Fibroblast of lung (primary cell): ENCODE measurements around the gene FRS2. TPM values are rescaled to one million over a fixed set of nuclear protein-coding genes. Genes with fewer than 3 reads are reported as not detected.

ENCODE experiments used
- DNase-seq, 2 donors: peaks; one replicate each; pipeline versions ENCODE4 v3.0.0 to v3.0.0-alpha.2; 2010; ENCODE audit warnings: low read depth in 2 of 2
- H2AFZ ChIP-seq: 2 replicates; pipeline ENCODE4 v1.5.1; 2012; ENCODE audit warnings: low read length, control low read depth, inconsistent platforms
- H3K27ac ChIP-seq: 2 replicates; pipeline ENCODE4 v1.5.1; 2011; ENCODE audit warnings: low read length, control low read depth; ENCODE audit not compliant: insufficient read depth
- H3K27me3 ChIP-seq: 2 replicates; pipeline ENCODE4 v1.5.1; 2011; ENCODE audit warnings: mild to moderate bottlenecking, low read length; ENCODE audit not compliant: control insufficient read depth, insufficient read depth
- H3K36me3 ChIP-seq: 2 replicates; pipeline ENCODE4 v1.5.1; 2011; ENCODE audit warnings: low read length; ENCODE audit not compliant: control insufficient read depth, insufficient read depth
- H3K4me1 ChIP-seq: 2 replicates; pipeline ENCODE4 v1.5.1; 2011; ENCODE audit warnings: low read length; ENCODE audit not compliant: control insufficient read depth, insufficient read depth; ENCODE audit errors: extremely low read depth
- H3K4me2 ChIP-seq: 2 replicates; pipeline ENCODE4 v1.5.1; 2011; ENCODE audit warnings: low read length, control low read depth; ENCODE audit not compliant: insufficient read depth; ENCODE audit errors: extremely low read depth
- H3K4me3 ChIP-seq, 4 experiments: fragments of 200-600 bp in 1 of 4; sonication (generic) in 1 of 4; replicated peaks in 1 of 4; 2 replicates each; pipeline ENCODE4 v1.5.1; 2011 to 2016; ENCODE audit warnings: low read length in 4 of 4, low read depth in 3 of 4, mild to moderate bottlenecking in 3 of 4, control low read depth in 2 of 4, inconsistent platforms in 1 of 4, mixed read lengths in 1 of 4; ENCODE audit not compliant: insufficient read depth in 1 of 4; ENCODE audit errors: control extremely low read depth in 1 of 4
- H3K79me2 ChIP-seq: 2 replicates; pipeline ENCODE4 v1.5.1; 2012; ENCODE audit warnings: mild to moderate bottlenecking, low read length, inconsistent platforms; ENCODE audit not compliant: control insufficient read depth, insufficient read depth
- H3K9ac ChIP-seq: 2 replicates; pipeline ENCODE4 v1.5.1; 2011; ENCODE audit warnings: mild to moderate bottlenecking, low read length, control low read depth; ENCODE audit not compliant: insufficient read depth
- H3K9me3 ChIP-seq: 2 replicates; pipeline ENCODE4 v1.5.1; 2012; ENCODE audit warnings: low read depth, low read length; ENCODE audit not compliant: control insufficient read depth, insufficient read depth
- H4K20me1 ChIP-seq: 2 replicates; pipeline ENCODE4 v1.5.1; 2011; ENCODE audit warnings: low read length; ENCODE audit not compliant: control insufficient read depth, insufficient read depth; ENCODE audit errors: extremely low read depth
- EZH2 ChIP-seq: IDR thresholded peaks from 2 replicates; pipeline ENCODE4 v1.5.1; 2012; ENCODE audit warnings: low read length, control low read depth, mild to moderate bottlenecking; ENCODE audit errors: missing control alignments
- polyA plus RNA-seq, 2 donors: library from polyadenylated mRNA; depleted of rRNA in 1 of 2; stranded (reverse) in 1 of 2; unstranded in 1 of 2; fragments of >200 nt; gene quantifications; 2 replicates each; pipeline ENCODE4 v1.2.1, GENCODE V29; 2011 to 2012; ENCODE audit warnings: missing spikeins in 1 of 2
- total RNA-seq: library from RNA; depleted of rRNA; stranded (reverse); fragments of >200 nt; gene quantifications from 2 replicates; pipeline ENCODE4 v1.2.1, GENCODE V29; 2014
- TF ChIP-seq, protein P1 (sequence below), 2 donors: IDR thresholded peaks in 1 of 2; conservative IDR thresholded peaks in 1 of 2; 1 replicate in 1 of 2; 2 replicates in 1 of 2; pipeline ENCODE4 v1.5.1; 2011 to 2012; ENCODE audit warnings: low read length in 2 of 2, control low read depth in 1 of 2, inconsistent platforms in 1 of 2, low read depth in 1 of 2, mild to moderate bottlenecking in 1 of 2

Gene FRS2
- total and polyA plus RNA-seq, 2 donors (not counting 1 experiment from before 2014, with no cell fraction given) = 37.1 to 45.9 TPM

DNA sequence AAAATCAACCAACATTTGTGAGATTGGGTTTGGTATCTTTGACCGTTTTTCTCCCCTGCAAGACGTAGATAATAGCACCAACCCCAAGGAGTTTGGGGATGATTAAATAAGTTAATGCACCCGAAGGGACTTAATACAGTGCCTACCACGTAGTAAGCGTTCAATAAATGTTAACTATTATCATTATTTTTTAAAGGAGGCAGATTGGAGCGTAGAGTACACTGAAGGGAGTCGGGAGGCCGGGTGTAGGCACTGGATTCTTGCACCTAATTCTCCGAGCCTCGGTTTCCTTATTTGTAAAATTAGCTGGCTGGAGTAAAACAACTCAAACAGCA lies 367 bp upstream of the FRS2 start:
- Histone ChIP-seq H3K9ac (peak overlapping the region; percentile 97), H2AFZ (peak overlapping the region; percentile 79), H3K36me3 (no peaks in the 10 kb centered on the region), H3K9me3 (no peaks in the 10 kb centered on the region), H3K4me2 (peak overlapping the region; percentile 71), H3K4me1 (peaks cover 6% of the 10 kb centered on the region), H3K79me2 (peaks cover 46% of the 10 kb centered on the region), H4K20me1 (no peaks in the 10 kb centered on the region), H3K4me3 (peak overlapping the region; percentile 15 to 88 (median 85)), H3K27me3 (no peaks in the 10 kb centered on the region), H3K27ac (peak overlapping the region; percentile 88)
- TF ChIP-seq, protein P1, sequence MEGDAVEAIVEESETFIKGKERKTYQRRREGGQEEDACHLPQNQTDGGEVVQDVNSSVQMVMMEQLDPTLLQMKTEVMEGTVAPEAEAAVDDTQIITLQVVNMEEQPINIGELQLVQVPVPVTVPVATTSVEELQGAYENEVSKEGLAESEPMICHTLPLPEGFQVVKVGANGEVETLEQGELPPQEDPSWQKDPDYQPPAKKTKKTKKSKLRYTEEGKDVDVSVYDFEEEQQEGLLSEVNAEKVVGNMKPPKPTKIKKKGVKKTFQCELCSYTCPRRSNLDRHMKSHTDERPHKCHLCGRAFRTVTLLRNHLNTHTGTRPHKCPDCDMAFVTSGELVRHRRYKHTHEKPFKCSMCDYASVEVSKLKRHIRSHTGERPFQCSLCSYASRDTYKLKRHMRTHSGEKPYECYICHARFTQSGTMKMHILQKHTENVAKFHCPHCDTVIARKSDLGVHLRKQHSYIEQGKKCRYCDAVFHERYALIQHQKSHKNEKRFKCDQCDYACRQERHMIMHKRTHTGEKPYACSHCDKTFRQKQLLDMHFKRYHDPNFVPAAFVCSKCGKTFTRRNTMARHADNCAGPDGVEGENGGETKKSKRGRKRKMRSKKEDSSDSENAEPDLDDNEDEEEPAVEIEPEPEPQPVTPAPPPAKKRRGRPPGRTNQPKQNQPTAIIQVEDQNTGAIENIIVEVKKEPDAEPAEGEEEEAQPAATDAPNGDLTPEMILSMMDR (conservative IDR thresholded peaks at IDR 0.05 in 1 of 2, IDR thresholded peaks at IDR 0.05 in 1 of 2; ENCODE audit: low read depth in 1 of 2, low read length in 2 of 2) = no peak
- TF ChIP-seq EZH2 = no peak
- no peak for DNase-seq

DNA sequence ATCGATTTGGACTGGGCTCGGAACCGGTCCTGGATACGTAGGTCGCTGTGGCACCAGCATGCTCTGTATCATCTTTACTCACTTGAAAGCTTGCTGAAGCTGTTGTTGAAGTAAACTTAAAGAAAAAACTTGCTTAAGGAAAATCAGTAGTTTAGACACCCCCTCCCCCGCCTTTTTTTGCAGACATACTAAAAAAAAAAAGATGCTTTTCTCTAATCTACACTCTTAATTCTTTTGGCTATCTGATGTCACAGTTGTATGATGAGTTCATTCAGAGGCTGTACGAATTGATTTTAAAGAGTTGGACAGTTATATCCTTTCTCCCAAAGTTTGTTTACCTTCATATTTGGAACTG lies 865 bp downstream of the FRS2 start:
- TF ChIP-seq EZH2 = no peak
- TF ChIP-seq, protein P1 (conservative IDR thresholded peaks at IDR 0.05 in 1 of 2, IDR thresholded peaks at IDR 0.05 in 1 of 2; ENCODE audit: low read depth in 1 of 2, low read length in 2 of 2) = no peak
- DNase-seq = no peak
- Histone ChIP-seq H3K4me3 (peak overlapping the region; percentile 85 to 92 (median 86)), H2AFZ (no peak overlapping the region), H3K9me3 (no peaks in the 10 kb centered on the region), H3K27ac (peak overlapping the region; percentile 88), H3K36me3 (no peaks in the 10 kb centered on the region), H4K20me1 (no peaks in the 10 kb centered on the region), H3K79me2 (peaks cover 58% of the 10 kb centered on the region), H3K4me2 (peak overlapping the region; percentile 86), H3K4me1 (peaks cover 8% of the 10 kb centered on the region), H3K27me3 (no peaks in the 10 kb centered on the region), H3K9ac (peak overlapping the region; percentile 97)

DNA sequence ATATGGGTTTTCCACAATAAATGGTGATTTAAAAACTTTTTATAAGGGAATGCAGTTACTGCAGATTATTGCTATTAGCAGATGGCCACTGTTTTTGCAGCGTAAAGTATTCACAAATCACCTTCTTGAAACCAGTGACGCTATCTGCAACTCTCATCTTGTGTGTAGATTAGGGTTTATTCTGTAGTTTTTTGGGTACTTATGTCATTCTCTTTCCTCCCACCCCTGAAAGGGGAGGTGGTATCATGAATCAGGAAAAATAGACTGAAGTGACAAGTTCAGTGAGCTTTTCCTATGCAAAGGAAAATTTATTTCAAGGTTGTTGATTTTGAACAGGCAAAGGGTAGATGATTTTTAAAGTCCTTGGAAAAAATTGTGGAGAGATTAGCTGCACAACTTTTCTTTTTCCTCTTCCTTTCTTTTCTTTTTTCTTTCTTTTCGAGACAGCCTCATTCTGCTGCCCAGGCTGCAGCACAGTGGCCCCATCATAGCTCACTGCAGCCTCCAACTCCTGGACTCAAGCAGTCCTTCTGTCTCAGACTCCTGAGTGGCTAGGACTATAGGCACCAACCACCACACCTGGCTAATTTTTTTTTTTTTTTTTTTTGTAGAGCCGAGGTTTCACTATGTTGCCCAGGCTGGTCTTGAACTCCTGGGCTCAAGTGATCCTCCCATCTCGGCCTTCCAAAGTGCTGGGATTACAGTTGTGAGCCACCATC lies 1.6 kb downstream of the FRS2 start:
- H3K27me3 ChIP-seq = no peaks in the 10 kb centered on the region
- H3K9me3 ChIP-seq = no peaks in the 10 kb centered on the region
- H3K4me3 ChIP-seq = peak overlapping the region; percentile 85 to 92 (median 86)
- peaks cover 66% of the 10 kb centered on the region for H3K79me2 ChIP-seq
- TF ChIP-seq, protein P1 (conservative IDR thresholded peaks at IDR 0.05 in 1 of 2, IDR thresholded peaks at IDR 0.05 in 1 of 2; ENCODE audit: low read depth in 1 of 2, low read length in 2 of 2) = no peak
- TF ChIP-seq EZH2 = no peak
- peak overlapping the region; percentile 86 for H3K4me2 ChIP-seq
- DNase-seq = peak in 1 of 2 donors; percentile 44
- no peak overlapping the region for H3K27ac ChIP-seq
- no peaks in the 10 kb centered on the region for H3K36me3 ChIP-seq
- peaks cover 8% of the 10 kb centered on the region for H3K4me1 ChIP-seq
- no peak overlapping the region for H3K9ac ChIP-seq
- no peak overlapping the region for H2AFZ ChIP-seq
- no peaks in the 10 kb centered on the region for H4K20me1 ChIP-seq
